Measurements from ENCODE around the gene MTRR. TPM values are rescaled to one million over a fixed set of nuclear protein-coding genes. Genes with fewer than 3 reads are reported as not detected.

MTRR gene
- 68.7 TPM for total RNA-seq

- DNase-seq (ENCODE audit: low spot score) = peak; percentile 94
These were observed at the start of gene MTRR, which contains the start of gene FASTKD3 for GRCh38 chr5:7868773-7869473. MTRR (plus strand) TSS chr5:7869148; CDS start chr5:7870795, 1,647 bp downstream. FASTKD3 (minus strand) TSS chr5:7869031; CDS start chr5:7868083, 948 bp downstream.

GRCh38 chr5:7822449-7822848 lies 46.5 kb upstream of the MTRR start:
- no peak for DNase-seq (ENCODE audit: low spot score)

- DNase-seq (ENCODE audit: low spot score) = no peak
These were observed 45.4 kb upstream of the MTRR start for GRCh38 chr5:7823594-7823993.

- DNase-seq (ENCODE audit: low spot score) = no peak
These were observed 44.0 kb upstream of the MTRR start for GRCh38 chr5:7824995-7825394.

- DNase-seq (ENCODE audit: low spot score) = no peak
These were observed 43.3 kb upstream of the MTRR start for GRCh38 chr5:7825630-7826029.

- no peak for DNase-seq (ENCODE audit: low spot score)
These were observed 41.3 kb upstream of the MTRR start for GRCh38 chr5:7827610-7828009.

GRCh38 chr5:7828269-7828668 lies 40.7 kb upstream of the MTRR start:
- no peak for DNase-seq (ENCODE audit: low spot score)

GRCh38 chr5:7834982-7835381 lies 34.0 kb upstream of the MTRR start:
- DNase-seq (ENCODE audit: low spot score) = no peak

- no peak for DNase-seq (ENCODE audit: low spot score)
These were observed 31.5 kb upstream of the MTRR start for GRCh38 chr5:7837403-7837802.

GRCh38 chr5:7842531-7842930 lies 26.4 kb upstream of the MTRR start:
- DNase-seq (ENCODE audit: low spot score) = no peak

GRCh38 chr5:7844901-7845300 lies 24.0 kb upstream of the MTRR start:
- no peak for DNase-seq (ENCODE audit: low spot score)

- no peak for DNase-seq (ENCODE audit: low spot score)
These were observed 23.4 kb upstream of the MTRR start for GRCh38 chr5:7845557-7845956.

- DNase-seq (ENCODE audit: low spot score) = no peak
These were observed 22.6 kb upstream of the MTRR start for GRCh38 chr5:7846327-7846726.

- DNase-seq (ENCODE audit: low spot score) = no peak
These were observed 20.7 kb upstream of the MTRR start for GRCh38 chr5:7848296-7848695.

GRCh38 chr5:7849681-7850394 lies 19.1 kb upstream of the MTRR start:
- DNase-seq (ENCODE audit: low spot score) = no peak

- peak; percentile 52 for DNase-seq (ENCODE audit: low spot score)
These were observed 18.3 kb upstream of the MTRR start, which contains the start of gene CFAP90 for GRCh38 chr5:7850395-7851239. CFAP90 (minus strand) TSS chr5:7851133; CDS start chr5:7851021, 112 bp downstream.

GRCh38 chr5:7851240-7851592 lies 17.7 kb upstream of the MTRR start:
- no peak for DNase-seq (ENCODE audit: low spot score)

GRCh38 chr5:7851617-7852289 lies 17.2 kb upstream of the MTRR start:
- DNase-seq (ENCODE audit: low spot score) = peak; percentile 47

- DNase-seq (ENCODE audit: low spot score) = no peak
These were observed 16.4 kb upstream of the MTRR start for GRCh38 chr5:7852542-7852941.

GRCh38 chr5:7852988-7853387 lies 16.0 kb upstream of the MTRR start:
- no peak for DNase-seq (ENCODE audit: low spot score)

GRCh38 chr5:7855611-7856010 lies 13.3 kb upstream of the MTRR start:
- DNase-seq (ENCODE audit: low spot score) = no peak

GRCh38 chr5:7856855-7857254 lies 12.1 kb upstream of the MTRR start:
- DNase-seq (ENCODE audit: low spot score) = no peak
